Right ventricle myocardium superior (tissue), 1 donor: ENCODE results near the gene BNC2. TPM values are rescaled to one million over a fixed set of nuclear protein-coding genes. Genes with fewer than 3 reads are reported as not detected.
"Not testable (repeated sequence)": the region's sequence is repeated elsewhere in the genome, so short reads cannot be mapped to it uniquely, and the experiment has no call there.

Source experiments
- ATAC-seq: fragments of 200-7000 bp; cut with Tn5 transposase; one replicate; pipeline ENCODE4 v1.9.1; 2020; ENCODE audit warnings: mild to moderate bottlenecking; ENCODE audit not compliant: poor library complexity
- DNase-seq: peaks from one replicate; pipeline ENCODE4 v3.0.0-alpha.2; 2020
- intact Hi-C: fragments of 100-400 bp; cut with DNase I; formaldehyde crosslinking; loops from one replicate; pipeline ENCODE4 v1.11.2; 2022
- total RNA-seq: library from RNA; stranded (reverse); fragmentation: NEBNext Ultra II Directional; extraction: Animal tissue kit (Norgen Biotek cat#: 25700); gene quantifications from one replicate; pipeline ENCODE4 v1.2.1, GENCODE V29; 2021
- donor health status: DM: no; HTN: yes; CAD: no; lungs with severe emphysema.

BNC2 gene
- total RNA-seq, 1 donor from 2014 or later = 3.9 TPM

DNA sequence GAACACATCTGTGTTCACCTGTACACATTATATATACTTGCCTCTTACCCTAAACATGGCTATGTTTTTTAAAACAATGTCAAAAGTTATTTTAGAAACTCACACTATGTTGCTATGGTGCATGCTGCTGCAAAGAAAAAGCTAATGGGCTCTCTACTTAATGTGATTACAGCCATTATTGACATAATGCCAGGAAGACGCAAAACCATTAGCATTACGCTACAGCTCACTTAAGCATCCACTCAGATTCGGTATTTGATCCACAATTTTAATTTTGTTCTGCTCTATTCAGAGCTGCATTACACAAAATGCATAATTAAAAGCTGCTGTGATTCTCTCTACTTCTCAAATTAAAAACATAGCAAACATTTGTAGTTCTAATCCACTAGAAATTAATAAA is 395.2 kb downstream of the BNC2 start:
- DNase-seq = no peak
- intact Hi-C loops = no loop called here
- ATAC-seq = no peak

DNA sequence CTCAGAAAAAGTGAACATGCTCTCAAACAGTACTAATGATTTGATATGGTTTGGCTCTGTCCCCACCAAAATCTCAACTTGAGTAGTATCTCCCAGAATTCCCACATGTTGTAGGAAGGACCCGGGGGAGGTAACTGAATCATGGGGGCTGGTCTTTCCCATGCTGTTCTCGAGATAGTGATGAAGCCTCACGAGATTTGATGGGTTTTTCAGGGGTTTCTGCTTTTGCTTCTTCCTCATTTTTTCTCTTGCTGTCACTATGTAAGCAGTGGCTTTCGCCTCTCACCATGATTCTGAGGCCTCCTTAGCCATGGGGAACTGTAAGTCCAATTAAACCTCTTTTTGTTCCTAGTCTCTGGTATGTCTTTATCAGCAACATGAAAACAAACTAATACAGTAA is 401.3 kb downstream of the BNC2 start:
- ATAC-seq (no peak), DNase-seq (no peak)
- intact Hi-C loops = no loop called here

DNA sequence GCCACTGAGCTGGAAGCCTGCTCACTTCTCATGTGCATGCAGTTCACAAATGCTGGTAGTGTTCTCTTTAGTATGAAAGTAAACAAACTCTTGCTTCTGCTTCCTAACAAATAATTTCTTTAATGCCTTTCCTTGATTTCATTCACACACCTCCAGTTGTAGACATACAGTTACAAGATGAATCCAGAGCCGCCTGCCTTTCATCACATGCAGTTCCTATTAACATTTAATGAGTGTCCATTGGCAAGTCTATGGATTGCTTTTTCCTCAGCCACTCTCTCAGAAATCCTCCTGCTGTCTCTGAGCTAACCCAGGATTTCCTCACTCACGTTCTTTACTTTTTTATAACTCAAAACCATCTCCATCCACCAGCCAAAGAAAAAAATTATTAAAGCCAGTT is 408.6 kb downstream of the BNC2 start:
- DNase-seq (no peak), ATAC-seq (no peak)
- intact Hi-C loops = no loop called here

DNA sequence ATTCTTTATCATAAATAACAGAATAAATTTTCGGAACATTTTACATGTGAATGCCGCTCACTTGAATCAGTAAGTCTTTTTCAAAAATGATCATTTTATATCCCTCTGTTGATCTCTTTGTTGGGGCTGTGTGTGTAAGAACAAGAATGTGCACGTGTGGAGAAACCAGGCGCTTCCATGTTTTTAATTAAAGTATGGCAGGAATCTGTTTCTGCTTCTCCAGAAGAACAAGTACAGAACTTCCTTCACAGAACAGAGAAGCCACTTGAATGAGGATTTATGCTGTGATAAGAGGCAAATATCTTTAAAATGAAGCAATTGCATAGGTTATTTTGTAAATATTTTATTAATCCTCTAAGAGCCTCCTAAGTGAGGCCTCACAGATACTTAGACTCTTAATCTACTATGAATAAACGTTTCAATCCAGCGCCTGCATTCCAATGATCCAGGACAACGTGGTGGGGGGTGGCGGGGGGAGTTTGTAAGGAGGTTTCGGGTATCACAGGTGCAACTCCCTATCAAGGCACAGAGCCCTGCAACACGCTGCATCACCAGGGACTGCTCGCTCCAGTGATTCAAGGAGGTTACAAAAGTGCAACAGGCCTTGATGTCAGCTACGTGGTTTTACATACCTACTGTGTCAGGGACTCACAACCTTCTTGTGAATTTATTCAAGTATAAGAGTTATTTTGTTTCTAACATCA is 409.2 kb downstream of the BNC2 start:
- intact Hi-C loops = no loop called here
- ATAC-seq (no peak), DNase-seq (no peak)

DNA sequence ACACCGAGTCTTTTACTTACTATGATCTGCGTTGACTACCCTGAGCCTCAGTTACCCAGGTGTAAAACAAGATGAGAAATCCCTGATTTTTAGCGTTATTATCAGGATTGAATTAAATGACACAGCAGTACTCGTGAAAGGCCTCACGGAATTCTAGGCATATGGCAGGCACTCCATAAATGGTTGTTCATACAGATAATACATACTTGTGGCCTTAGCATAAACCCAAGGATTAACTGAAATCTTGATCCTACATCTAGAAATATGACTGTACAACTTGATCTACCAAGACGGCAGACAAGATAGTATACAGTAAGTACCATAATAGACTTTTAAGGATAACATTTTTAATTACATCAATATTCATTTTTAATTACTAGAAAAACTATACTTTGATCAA is 409.8 kb downstream of the BNC2 start:
- intact Hi-C loops = no loop called here
- DNase-seq = no peak
- no peak for ATAC-seq

DNA sequence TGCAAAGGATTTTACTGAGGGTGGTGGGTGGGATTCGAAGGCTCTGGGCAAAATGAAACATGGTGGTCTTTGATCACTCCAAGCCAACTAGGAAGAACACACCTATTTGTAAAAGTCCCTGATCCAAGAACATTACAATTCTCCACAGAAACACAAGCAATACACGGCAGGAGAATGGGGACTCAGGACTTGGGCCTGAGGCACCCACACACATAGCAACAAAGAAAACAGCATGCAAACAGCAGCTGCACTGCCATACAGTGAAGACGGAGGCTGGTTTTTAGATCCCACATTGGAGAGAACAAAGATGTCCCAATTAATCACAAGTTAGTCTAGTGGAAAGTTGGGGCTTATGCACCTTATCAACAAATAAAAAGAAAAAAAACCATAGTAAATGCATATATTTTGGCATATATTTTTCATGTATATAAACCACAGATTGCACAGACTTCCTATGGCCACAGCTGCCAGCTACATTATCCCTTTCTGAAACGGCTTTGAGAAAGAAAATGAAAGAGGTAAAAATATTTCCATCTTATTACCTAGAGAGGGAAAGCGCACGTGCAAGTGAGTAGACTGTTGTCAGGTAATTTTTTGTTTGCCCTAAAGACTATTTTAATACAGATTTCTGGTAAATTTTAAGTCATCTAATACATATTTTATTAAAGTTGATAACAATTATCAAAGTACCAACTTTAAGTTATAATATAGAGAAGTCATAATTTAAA is 410.9 kb downstream of the BNC2 start:
- DNase-seq (no peak), ATAC-seq (no peak)
- intact Hi-C loops = no loop called here

DNA sequence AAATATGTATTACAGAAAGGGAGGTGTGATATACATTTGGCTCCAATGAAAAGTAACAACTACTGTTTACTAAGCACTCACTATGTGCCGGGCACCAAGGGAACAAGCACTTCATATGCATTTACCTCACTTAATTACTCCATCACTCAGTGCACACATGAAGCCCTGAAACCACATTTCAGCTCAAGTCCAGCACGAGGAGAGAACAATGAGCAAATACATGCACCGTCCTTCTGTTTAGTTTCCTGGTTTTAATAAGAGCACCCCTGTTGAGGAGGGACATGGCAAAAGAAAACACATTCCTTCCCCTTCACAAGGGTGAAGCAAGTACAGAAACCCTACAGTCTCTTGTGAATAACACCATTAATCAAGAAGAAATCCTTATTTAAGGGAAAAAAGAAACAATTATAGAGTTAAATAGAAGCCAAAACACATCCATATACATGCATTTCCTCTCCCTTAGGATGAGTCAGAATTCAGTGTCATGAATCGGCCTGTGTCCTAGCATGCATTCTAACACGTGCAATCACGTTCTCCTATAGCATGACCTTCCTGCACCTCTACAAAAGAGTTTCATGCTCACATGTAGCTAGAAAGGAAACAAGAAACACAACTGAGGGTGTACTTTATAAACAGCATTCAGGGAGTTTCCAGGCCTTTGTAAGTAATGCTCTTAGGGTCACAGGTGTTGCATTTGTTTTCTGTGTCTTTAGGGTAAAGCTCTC is 411.6 kb downstream of the BNC2 start:
- intact Hi-C loops = no loop called here
- DNase-seq (no peak), ATAC-seq (no peak)

DNA sequence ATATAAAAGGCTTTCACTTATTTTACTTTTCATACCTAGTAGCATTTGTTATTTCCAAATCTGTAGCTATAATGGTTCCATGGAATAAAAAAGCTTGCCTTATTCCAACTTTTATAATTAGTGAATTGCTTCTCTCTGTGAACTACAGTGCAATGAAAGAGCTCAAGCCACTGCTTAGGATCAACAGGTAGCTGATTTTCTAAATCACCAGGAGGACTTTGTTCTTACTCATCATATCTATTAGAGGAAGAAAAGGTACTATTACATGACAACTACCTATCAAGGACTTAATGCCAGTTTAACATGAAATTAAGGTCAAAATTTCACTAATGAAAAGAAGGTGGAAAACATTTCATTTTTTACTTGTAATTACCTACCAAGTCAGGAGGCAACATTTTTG is 414.6 kb downstream of the BNC2 start:
- DNase-seq = no peak
- ATAC-seq = no peak
- intact Hi-C loops = no loop called here

DNA sequence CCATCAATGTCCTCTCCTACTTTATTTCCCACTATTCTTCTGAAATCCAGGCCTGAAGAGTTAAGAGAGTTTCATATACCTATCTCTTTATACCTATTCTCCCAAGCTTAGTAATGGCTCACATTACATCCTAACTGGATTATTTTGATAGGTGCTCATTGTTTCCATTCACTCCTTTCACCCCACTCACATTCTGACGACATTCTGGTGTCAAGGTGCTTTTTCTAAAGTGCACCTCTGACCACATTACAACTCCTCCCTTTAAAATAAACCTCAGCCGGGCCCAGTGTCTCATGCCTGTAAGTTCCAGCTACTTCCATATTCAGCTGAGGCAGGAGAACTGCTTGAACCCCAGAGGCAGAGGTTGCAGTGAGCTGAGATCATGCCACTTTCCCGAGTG is 417.1 kb downstream of the BNC2 start:
- ATAC-seq (no peak), DNase-seq (no peak)
- intact Hi-C loops = no loop called here

DNA sequence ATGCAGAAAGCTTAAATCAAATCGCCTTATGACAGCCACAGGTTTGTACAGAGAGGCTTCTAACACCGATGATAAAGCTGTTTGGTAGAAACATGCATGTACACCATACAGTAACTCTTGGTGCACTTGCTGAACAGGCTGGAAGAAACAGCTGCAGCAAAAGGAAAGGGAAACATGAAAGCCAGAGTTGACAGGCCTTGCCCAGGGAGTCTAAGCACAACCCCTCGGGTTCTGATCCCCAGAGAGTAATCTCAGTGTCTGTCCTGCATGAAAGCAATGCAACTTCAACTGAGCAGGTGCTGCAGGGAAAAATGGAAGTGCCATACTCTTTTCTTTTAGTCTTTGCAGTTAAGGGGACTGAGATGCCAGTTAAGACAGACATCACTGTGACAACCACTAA is 419.9 kb downstream of the BNC2 start:
- DNase-seq = no peak
- intact Hi-C loops = no loop called here
- no peak for ATAC-seq

DNA sequence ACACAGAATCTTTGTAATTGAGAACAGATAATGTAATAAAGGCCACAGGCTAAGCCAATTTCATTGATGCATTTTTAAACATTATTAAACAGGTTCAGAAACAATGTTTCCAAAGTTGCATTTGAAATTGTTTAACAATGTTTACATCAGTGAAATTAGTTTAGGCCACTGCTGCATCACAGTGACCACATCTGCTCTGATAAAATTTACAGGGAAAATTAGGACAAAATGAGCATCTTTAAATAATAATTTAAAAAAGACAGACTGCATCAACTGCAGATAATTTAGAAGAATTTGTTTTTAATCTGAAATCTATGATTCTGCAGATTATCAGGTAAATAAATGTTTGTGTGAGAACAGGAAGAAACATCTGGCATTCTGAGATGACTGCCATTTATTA is 420.4 kb downstream of the BNC2 start:
- no peak for DNase-seq
- intact Hi-C loops = no loop called here
- ATAC-seq = no peak

DNA sequence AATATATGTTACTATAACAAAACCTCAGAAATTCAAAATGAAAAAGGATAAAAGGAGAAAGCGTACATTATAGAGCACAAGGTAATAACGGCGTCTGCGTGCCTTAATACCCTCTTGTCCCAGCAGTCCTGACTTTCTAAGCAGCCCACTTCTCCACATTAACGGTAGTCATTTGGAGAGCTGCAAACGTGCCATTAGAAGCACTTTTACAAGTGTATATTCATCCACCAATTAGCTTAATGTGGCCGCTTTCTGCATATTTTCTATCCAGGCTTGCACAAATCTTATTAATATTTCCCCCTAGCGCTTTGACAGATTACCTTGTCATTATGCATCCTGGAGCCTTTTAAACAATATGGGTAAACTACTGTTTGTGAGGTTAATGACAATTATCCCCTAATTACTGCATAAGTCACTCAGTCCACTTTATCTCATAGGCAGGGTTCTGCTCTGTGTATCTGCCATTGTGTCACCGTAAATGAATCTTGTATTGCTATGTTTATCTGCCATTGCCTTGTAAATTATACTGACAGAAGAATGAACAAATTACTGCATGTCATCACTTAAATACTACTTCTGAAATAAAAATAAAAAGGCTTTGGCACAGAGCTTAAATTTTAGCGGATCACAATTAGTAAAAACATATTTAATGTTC is 421.3 kb downstream of the BNC2 start:
- no peak for DNase-seq
- no peak for ATAC-seq
- intact Hi-C loops = no loop called here

DNA sequence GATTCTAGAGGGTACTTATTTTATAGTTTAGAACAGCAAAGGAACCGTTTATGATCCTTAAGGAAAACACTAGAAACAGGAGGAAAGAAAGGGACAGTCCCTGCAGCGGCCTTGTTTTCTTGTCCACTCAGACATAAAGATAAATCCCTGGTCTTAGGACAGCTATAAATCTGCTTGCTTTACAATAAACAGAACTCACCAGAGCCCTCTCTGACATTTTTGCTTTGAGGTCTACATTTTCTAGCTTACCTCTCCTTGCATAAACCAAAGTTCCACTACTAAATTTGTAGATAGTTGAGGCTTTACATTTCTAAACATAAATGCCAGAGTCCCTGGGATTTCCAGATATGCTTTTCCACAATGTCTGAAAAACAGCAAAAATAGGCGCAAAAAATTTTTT is 422.5 kb downstream of the BNC2 start:
- intact Hi-C loops = no loop called here
- DNase-seq (no peak), ATAC-seq (no peak)

DNA sequence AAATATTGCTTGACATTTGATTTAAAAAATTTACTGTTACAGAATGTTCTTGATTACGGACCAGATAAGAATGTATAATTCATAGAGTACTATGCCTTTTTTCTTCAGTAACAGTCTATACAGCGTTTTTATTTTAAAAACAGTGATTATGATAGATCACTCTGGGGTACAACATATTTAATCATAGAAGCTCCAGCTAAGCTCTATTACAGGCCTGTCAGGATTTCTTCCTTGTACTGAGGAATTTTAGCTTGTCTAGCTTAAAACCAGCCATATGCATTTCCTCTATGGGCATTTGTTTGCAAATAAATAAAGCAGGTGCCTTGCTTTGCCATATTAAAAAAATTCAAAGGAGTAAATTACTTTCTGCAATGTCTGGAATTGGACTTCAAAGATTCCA is 423.8 kb downstream of the BNC2 start:
- intact Hi-C loops = no loop called here

DNA sequence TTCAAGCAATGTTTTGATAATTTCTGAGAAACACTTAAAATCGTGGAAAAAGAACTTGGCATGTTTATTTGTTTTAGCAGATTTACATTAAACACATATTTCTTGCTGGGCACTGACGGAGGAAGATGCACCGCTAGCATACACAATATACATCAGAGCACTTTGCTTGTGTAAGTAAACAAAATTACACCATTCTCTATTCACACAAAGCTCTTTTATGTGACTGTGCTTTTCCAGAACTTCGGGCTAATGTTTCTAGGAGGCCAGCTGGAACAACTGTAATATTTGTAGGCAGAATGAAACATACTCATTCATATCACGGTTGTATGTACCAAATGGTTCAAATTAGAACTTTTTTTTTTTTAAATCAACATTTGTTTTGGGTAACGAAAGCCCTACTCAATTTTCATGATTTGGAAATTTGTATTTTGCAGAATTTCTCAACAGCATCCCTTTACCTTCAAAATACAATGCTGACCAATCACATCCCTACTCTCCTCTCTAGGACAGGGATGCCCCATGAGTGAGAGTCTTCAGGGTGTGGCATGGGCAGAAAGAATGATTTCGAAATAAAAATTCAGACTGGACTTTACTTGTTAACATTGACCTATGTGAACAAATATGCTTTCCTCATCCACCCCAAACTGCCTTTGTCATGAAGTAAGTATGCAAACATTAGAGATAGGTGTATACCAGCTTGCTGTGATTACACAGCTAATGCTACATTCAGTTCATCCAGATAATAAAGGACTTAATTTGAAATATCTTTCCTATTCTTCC is 425.1 kb downstream of the BNC2 start:
- DNase-seq (no peak), ATAC-seq (no peak)
- intact Hi-C loops = no loop called here

More for the DNA sequence above, 423.8 kb downstream of the BNC2 start:
- ATAC-seq (no peak), DNase-seq (no peak)

DNA sequence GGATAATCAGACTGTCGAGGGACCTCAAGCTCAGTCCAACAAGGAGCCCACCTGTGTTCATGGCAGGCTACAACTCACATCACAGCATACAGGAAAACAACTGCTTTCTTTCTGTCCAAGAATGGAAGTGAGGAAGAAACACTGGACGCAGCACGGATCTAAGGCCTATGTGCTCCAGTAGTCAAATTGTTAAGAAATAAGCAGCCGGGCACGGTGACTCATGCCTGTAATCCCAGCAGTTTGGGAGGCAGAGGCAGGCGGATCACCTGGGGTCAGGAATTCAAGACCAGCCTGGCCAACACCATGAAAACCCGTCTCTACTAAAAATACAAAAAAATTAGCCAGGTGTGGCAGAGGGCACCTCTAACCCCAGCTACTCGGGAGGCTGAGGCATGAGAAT is 427.8 kb downstream of the BNC2 start:
- ATAC-seq (no peak), DNase-seq (no peak)
- intact Hi-C loops = no loop called here

DNA sequence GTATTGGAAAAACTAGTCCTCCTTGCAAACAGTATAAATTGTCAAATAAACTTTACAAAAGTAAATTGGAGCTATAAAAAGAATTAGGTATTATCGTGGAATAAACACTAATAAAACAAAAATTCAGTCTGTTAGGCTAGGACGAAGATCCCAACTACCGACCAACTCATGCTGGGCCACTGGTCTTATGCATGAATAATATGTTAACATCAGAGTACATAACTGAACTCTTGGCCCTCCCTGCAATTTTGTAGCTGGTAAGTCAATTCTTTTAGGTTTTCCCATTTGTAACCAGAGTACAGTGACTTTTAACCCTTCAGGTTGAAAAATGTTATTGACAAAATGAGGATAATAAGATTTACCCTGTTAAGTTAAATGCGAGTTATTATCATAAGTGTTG is 428.7 kb downstream of the BNC2 start:
- no peak for ATAC-seq
- intact Hi-C loops = no loop called here

DNA sequence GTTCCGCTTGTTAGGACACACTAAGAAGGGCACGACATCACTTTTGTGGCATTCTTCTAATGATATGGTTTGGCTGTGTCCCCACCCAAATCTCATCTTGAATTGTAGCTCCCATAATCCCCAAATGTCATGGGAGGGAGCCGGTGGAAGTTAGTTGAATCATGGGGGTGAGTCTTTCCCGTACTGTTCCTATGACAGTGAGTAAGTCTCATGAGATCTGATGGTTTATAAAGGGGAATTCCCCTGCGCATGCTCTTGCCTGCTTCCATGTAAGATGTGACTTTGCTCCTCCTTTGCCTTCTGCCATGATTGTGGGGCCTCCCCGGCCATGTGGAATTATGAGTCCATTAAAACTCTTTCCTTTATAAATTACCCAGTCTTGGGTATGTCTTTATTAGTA is 431.6 kb downstream of the BNC2 start:
- DNase-seq, ATAC-seq: not testable (repeated sequence)
- intact Hi-C loops = loop anchor here (10.0 kb wide), 1 partner anchor 244 kb away; no protein-coding TSS in a partner anchor

More for the DNA sequence above, 428.7 kb downstream of the BNC2 start:
- no peak for DNase-seq

DNA sequence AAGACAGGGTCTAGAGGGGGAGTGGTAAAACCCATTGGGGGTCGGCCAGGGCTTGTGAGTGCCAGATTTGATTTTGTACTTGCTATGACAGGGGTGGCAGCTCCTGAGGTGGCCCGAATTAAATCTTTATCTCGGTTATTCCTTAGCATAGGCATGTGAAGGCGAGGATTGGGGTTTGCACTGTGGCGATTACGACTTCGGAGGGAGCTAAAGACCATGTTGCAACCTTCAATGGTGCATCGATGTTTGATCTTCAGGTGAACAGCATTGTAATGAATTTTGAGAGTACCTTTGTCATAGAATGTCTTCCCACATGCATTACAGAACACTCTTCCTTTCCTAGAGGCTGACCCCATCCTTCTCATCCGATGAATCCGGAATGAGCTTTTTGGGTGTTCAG is 433.9 kb downstream of the BNC2 start:
- intact Hi-C loops = loop anchor here (10.0 kb wide), 1 partner anchor 242 kb away; no protein-coding TSS in a partner anchor
- ATAC-seq = no peak
- DNase-seq = no peak
